H4 (cell line): ENCODE results near the gene RELN. TPM values are rescaled to one million over a fixed set of nuclear protein-coding genes. Genes with fewer than 3 reads are reported as not detected.
"Not testable (repeated sequence)": the region's sequence is repeated elsewhere in the genome, so short reads cannot be mapped to it uniquely, and the experiment has no call there.

Source experiments
- DNase-seq: peaks from one replicate; pipeline ENCODE4 v3.0.0-alpha.2; 2015; ENCODE audit warnings: low spot score
- total RNA-seq: library from RNA; depleted of rRNA; stranded (reverse); fragments of >200 nt; shearing (Covaris generic); gene quantifications from 2 replicates; pipeline ENCODE4 v1.2.3, GENCODE V29; 2014; rRNA removed

Gene RELN
- 0.02 TPM in 1 of 2 replicates, not detected in the other for total RNA-seq

GRCh38 chr7:103989200-103989784 lies at the start of gene RELN:
TSS of gene RELN (minus strand) at chr7:103989658. CDS start at chr7:103989356, 302 bp downstream.
- no peak for DNase-seq

DNA sequence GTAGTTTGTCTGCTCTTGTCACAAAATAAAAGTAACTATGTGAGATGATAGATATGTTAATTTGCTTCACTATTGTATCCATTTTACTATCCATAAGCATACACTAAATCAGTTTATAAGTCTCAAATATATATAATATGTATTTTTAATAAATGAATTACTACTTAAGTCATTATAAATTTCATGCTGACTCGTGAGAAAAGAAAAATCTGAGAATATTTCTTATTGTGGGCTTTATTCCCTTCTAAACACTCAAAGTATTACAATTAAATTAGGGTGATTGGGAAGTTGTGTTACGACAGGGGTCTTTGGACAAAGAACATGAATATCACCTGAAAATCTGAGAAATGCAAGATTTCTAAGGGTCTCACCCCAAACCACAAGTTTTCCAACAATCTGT lies 48.7 kb upstream of the RELN start:
- no peak for DNase-seq

- not testable (repeated sequence) for DNase-seq
Measured at GRCh38 chr7:104036889-104037288, 47.4 kb upstream of the RELN start.

DNA sequence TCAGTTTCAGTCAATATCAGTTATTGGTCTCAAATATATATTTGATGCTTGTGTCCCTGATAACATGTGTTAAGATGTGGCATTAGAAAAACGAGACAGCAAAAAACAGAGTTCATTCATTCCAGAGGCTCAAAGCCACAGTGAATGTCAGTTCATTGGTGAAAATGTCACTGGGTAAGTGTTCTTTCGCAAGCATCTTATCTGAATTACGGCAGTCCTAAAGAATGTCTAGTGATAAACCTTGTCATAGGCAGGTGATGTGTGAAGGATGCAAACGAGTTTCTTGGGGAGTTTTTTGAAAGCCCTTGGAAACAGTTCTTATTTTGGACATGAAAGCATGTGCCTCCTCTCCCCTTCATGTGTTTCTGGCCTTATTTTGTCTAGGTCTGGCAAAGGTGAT lies 45.9 kb upstream of the RELN start:
- no peak for DNase-seq

DNA sequence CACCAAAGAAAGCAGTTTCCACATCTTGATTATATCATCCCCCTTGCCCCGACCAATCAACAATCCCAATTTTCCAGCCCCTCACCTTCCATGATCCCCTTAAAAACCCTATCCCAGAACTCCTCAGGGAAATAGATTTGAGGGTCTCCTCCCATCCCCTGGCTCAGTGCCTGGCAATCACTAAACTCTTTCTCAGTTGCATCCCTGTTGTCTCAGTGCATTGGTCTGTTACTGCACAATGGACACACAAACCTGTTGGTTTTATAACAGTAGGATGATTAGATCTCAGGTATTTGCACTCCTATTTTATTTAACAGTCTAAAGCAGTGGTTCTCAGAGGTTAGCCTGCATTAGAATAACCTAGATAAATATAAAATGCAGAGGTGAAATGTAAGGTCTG lies 45.2 kb upstream of the RELN start:
- DNase-seq: no peak

- DNase-seq: no peak
Measured at GRCh38 chr7:104033837-104034236, 44.4 kb upstream of the RELN start.

GRCh38 chr7:104032486-104032885 lies 43.0 kb upstream of the RELN start:
- no peak for DNase-seq

GRCh38 chr7:104029765-104030164 lies 40.3 kb upstream of the RELN start:
- DNase-seq: no peak

DNA sequence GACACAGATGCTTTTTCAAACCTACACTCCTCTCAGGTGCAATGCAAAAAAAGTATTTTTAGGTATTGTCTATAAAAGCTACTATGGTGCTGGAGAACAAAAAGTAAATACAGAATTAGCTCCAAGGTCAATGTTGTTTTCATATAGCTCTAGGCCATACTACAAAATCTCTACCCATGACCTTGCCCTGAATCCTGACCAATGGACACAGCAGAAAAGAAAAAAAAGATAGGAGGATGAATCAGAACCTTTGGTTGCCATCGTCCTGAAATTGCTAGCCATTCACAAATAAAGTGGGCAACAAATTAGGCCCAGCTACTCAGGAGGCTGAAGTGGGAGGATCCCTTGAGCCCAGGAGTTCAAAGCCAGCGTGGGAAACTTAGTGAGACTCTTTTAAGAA lies 35.2 kb upstream of the RELN start:
- DNase-seq: no peak

DNA sequence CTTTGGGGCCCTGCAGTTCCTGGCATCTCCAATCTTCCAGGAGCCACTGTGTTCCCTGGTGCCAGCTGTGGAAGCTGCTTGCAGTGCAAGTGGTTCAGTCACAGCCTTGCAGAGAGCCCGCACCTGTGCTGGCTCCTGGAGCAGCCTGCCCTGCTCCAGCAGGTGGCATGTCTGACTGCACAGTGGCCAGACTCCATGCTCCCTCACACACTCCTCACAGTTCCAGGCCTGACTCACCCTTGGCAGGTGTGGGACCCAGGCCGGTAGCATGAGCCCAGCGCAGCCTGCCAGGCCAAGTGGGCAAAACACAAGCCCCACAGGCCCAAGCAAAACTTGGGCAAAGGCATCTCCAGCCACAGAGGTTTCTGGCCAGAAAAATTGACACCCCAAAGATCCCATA lies 33.6 kb upstream of the RELN start:
- DNase-seq: no peak

DNA sequence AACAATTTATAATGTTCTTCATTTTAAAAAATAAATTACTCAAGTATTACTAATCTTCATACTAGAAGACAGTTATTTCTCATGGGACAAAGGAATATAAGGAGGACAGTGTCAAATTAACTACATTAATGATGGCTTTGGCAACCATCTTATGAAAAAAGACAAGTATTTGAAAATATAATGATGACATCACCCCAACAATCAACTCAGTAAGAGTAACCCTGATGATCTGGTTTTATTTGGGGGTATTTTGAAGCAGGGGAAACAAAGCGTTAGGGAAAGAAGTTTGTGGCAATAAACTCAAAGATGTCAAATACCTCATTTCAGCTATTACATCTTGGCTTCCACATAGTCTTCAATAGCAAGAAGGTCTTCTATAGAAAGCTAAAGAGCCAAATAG lies 29.0 kb upstream of the RELN start:
- no peak for DNase-seq

DNA sequence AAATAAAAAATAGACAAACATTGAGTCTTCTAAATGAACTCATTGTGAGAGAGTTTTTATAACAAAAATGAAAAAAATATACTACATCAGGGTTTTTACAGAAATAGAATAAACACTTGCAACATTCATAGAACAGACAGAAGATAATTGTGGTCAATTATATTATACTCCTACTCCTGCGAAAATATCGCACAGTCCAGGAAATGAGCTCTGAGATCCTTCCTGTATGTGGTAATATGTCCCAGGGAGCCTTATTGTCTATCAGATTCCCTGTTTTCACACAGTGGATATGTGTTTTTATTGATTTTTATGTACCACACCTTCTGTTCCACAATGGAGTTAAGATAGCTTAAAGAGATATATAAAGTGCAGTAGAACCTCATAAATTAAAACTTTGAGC lies 27.5 kb upstream of the RELN start:
- DNase-seq: no peak

DNA sequence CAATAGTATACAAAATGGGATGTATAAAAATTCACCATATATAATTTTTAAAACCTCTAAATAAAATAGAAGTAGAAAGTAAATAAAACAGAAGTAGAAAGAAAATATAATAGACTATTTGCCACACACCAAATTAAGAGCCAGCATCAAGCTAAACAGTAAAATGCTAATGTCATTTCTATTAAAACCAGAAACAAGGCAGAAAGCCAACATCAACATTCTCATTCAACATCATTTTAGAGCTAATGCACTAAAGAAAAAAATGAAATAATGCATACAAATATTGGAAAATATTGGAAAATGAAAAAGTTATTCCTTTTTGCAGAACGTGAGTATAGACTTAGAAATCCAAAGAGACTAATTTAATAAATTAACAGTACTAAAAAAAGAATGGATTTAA lies 23.4 kb upstream of the RELN start:
- no peak for DNase-seq

DNA sequence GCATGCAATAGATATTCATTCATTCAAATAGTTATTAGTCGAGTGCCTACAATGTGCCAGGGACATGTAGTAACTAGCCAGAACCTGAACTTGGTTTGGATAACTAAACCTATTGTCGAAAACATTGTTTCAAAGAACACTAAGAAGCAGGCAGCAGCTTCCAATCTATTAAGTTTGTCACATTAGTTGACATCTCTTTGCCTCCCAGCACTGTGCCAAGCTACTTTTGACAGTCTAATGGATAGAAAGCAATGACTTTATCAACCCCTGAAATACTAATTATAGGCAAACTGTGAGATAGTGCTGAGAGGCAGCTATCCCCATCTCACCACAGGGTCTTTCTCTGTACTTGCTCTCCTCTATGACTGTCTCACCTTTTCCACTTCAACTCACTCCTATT lies 22.4 kb upstream of the RELN start:
- no peak for DNase-seq

GRCh38 chr7:104010052-104010909 lies 20.8 kb upstream of the RELN start:
- no peak for DNase-seq

DNA sequence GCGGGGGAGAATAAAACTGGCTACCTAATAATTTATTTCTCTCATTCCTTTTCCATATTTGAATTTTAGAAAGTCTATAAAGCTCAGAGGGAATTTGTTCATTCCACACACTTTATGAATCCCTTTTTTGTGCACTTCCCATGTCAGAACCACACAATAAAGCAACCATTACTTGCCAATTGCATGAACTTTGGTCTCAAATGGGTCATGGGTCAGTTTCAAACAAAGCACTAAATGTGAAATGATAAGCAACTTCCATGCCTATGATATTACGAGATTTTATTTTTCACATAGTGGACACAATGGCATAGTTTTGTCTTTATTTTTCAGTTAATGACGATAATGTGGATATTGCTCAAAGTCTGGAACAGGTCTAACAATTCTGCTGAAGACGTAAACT lies 18.6 kb upstream of the RELN start:
- no peak for DNase-seq

- no peak for DNase-seq
Measured at GRCh38 chr7:104007614-104008013, 18.2 kb upstream of the RELN start.

- no peak for DNase-seq
Measured at GRCh38 chr7:104005197-104005596, 15.7 kb upstream of the RELN start.

GRCh38 chr7:103996639-103997038 lies 7.2 kb upstream of the RELN start:
- DNase-seq: no peak

DNA sequence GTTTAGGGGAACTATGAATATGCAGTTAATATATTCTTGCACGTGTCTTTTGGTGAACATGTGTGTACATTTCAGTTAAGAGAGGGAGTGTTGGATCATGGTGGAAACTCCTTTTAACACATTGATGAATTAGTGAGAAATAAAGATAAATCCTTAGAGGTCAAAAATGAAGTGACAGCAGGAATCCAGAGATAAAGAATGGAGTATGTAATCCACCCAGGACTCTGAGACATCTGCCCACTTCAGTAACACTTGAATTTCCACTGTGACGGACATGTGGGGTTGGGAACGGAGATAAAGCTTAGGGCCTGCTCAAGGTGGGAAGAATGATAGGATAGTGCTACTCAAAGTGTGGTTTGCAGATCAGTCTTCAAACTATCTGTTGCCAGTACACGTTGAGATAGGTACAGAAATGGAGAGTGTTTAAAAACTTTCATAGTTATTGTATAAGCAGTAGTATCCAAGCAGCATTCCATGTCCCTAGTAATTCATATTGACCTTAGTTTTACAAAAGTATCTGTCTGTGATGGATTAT lies 6.6 kb upstream of the RELN start:
- no peak for DNase-seq

DNA sequence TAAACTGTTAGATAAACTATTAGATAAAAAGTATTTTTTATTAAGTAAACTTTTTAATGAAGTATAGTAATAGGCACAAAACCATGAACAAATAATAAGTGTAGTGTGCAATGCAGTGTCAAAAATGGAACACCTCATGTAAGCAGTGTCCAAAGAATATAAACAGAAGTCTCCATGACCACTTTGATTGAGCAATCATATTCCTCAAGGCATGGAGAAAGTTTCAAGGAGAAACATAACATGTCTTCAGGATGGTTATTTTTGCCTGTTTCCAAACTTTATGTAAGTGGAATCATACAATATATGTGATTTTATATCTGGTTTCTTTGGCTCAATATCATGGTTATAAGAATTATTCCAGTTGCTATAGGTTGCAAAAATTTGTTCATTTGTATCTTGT lies 6.1 kb upstream of the RELN start:
- DNase-seq: no peak

DNA sequence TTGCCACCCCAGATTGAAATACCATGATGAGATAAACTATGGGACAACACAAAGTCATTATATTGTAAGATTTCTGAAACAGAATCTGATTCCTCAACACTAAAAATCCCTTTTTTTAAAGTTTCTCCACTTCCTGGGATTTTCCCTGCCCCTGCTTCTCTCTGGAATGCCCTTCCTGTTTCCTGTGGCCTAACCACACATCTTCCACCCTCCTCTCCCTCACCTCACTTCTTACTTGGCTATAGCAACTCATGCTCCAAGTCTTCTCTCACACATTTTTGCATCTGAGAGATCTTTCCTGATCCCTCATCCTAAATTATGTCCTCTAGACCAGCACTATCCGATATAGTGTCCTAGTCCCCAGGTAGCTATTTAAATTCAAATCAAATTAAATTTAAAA lies 4.1 kb upstream of the RELN start:
- DNase-seq: no peak

GRCh38 chr7:103991406-103991805 lies 1.9 kb upstream of the RELN start:
- DNase-seq: no peak
